OCI-LY7 (cell line): Measurements from ENCODE around the gene ZIC5. TPM values are rescaled to one million over a fixed set of nuclear protein-coding genes. Genes with fewer than 3 reads are reported as not detected.

Experiments
- BruUV-seq: library from RNA; stranded (reverse); fragments of 400-500 nt; replicated peaks from 2 replicates; lab custom pipeline; 2021; lab: Mats Ljungman, UMichigan
- CTCF ChIA-PET: fragments of 300-600 bp; sonication (Branson Sonifier 250); formaldehyde crosslinking; loops from one replicate; lab custom pipeline; 2022; ENCODE audit warnings: antibody characterized with exemption; ENCODE audit not compliant: unreplicated experiment; lab: Charles Lee
- POLR2A ChIA-PET: fragments of 300-600 bp; sonication (Branson Sonifier 250); formaldehyde crosslinking; loops from one replicate; lab custom pipeline; 2022; ENCODE audit warnings: antibody characterized with exemption; lab: Charles Lee
- DNase-seq: peaks from one replicate; pipeline ENCODE4 v3.0.0-alpha.2; 2015; ENCODE audit warnings: low spot score
- H2AFZ ChIP-seq: fragments of 200-600 bp; sonication (generic), shearing (Covaris generic); 2 replicates; pipeline ENCODE4 v1.6.1; 2014; ENCODE audit warnings: mild to moderate bottlenecking, antibody characterized with exemption, low read length, moderate library complexity
- H3K27ac ChIP-seq: fragments of 200-600 bp; sonication (generic); 2 replicates; pipeline ENCODE4 v1.5.1; 2014; ENCODE audit warnings: mixed run types, low read depth, mild to moderate bottlenecking, moderate library complexity, low read length, inconsistent platforms; ENCODE audit not compliant: poor library complexity, severe bottlenecking
- H3K36me3 ChIP-seq: fragments of 200-600 bp; sonication (generic); 2 replicates; pipeline ENCODE4 v1.6.1; 2014; ENCODE audit warnings: mild to moderate bottlenecking, antibody characterized with exemption, low read length, moderate library complexity, mixed read lengths; ENCODE audit not compliant: insufficient read depth
- H3K4me1 ChIP-seq: fragments of 200-600 bp; sonication (generic); 2 replicates; pipeline ENCODE4 v1.5.1; 2014; ENCODE audit warnings: mild to moderate bottlenecking, low read length; ENCODE audit not compliant: insufficient read depth, poor library complexity, severe bottlenecking
- H3K4me2 ChIP-seq: fragments of 200-600 bp; sonication (generic); 2 replicates; pipeline ENCODE4 v1.6.1; 2014; ENCODE audit warnings: mild to moderate bottlenecking, low read length
- H3K4me3 ChIP-seq: fragments of 200-600 bp; sonication (generic); 2 replicates; pipeline ENCODE4 v1.5.1; 2014; ENCODE audit warnings: mild to moderate bottlenecking, low read depth, low read length; ENCODE audit not compliant: poor library complexity, severe bottlenecking
- H3K79me2 ChIP-seq: fragments of 200-600 bp; sonication (generic); 2 replicates; pipeline ENCODE4 v1.6.1; 2016; ENCODE audit warnings: low read depth, mild to moderate bottlenecking, low read length, moderate library complexity, mixed read lengths; ENCODE audit not compliant: insufficient read depth
- H3K9me2 ChIP-seq: fragments of 200-600 bp; sonication (generic); 2 replicates; pipeline ENCODE4 v1.6.1; 2016; ENCODE audit warnings: mild to moderate bottlenecking, low read length, mixed read lengths; ENCODE audit not compliant: insufficient read depth
- H3K9me3 ChIP-seq: fragments of 200-600 bp; sonication (generic); 2 replicates; pipeline ENCODE4 v1.6.1; 2014; ENCODE audit warnings: mild to moderate bottlenecking, mixed run types, low read length, mixed read lengths
- H4K20me1 ChIP-seq: fragments of 200-600 bp; sonication (generic); 2 replicates; pipeline ENCODE4 v1.6.1; 2014; ENCODE audit warnings: mild to moderate bottlenecking, antibody characterized with exemption, low read length, moderate library complexity, mixed read lengths; ENCODE audit not compliant: insufficient read depth
- CTCF ChIP-seq: fragments of 200-600 bp; sonication (generic); conservative IDR thresholded peaks from 2 replicates; pipeline ENCODE4 v1.5.1; 2014; ENCODE audit warnings: mild to moderate bottlenecking, antibody characterized with exemption, low read length, moderate library complexity, mixed read lengths
- EZH2phosphoT487 ChIP-seq: fragments of 200-600 bp; sonication (generic); IDR thresholded peaks from 2 replicates; pipeline ENCODE4 v1.6.1; 2018; ENCODE audit warnings: low read depth, borderline replicate concordance, mild to moderate bottlenecking, mixed run types, antibody characterized with exemption, low read length, moderate library complexity, mixed read lengths
- intact Hi-C: fragments of 100-400 bp; cut with micrococcal nuclease; formaldehyde crosslinking; loops from one replicate; pipeline ENCODE4 v1.10.0; 2022; ENCODE audit not compliant: unreplicated experiment
- total RNA-seq, 2 experiments: library from RNA; depleted of rRNA in 1 of 2; stranded (reverse); fragments of >200 nt in 1 of 2; shearing (Covaris generic) in 1 of 2; gene quantifications; 2 replicates each; pipeline ENCODE4 v1.2.3, GENCODE V29; 2014 to 2022

Gene ZIC5
- total RNA-seq, 2 experiments from 2014 or later = not detected

GRCh38 chr13:99916366-99917103 is 55.0 kb downstream of the ZIC5 start:
- H3K9me2 ChIP-seq = no peaks in the 10 kb centered on the region
- no peaks in the 10 kb centered on the region for H3K79me2 ChIP-seq
- H3K9me3 ChIP-seq = no peaks in the 10 kb centered on the region
- intact Hi-C loops = loop anchor here (2.0 kb wide), 1 partner anchor 598 kb away; no protein-coding TSS in a partner anchor
- H2AFZ ChIP-seq = no peak overlapping the region
- no TSS peak for BruUV-seq
- no peak overlapping the region for H3K4me3 ChIP-seq
- no peaks in the 10 kb centered on the region for H4K20me1 ChIP-seq
- peak; percentile 30 for DNase-seq
- ChIA-PET CTCF (no interaction called here), POLR2A (no interaction called here)
- no peak overlapping the region for H3K27ac ChIP-seq
- H3K36me3 ChIP-seq = no peaks in the 10 kb centered on the region
- H3K4me2 ChIP-seq = no peak overlapping the region
- TF ChIP-seq CTCF (peak; percentile 81), EZH2phosphoT487 (no peak)
- H3K4me1 ChIP-seq = no peaks in the 10 kb centered on the region

- H3K79me2 ChIP-seq = no peaks in the 10 kb centered on the region
- intact Hi-C loops = no loop called here
- H2AFZ ChIP-seq = no peak overlapping the region
- CTCF ChIA-PET = no interaction called here
- no peak overlapping the region for H3K4me2 ChIP-seq
- no peaks in the 10 kb centered on the region for H3K9me3 ChIP-seq
- no peak for DNase-seq
- POLR2A ChIA-PET = no interaction called here
- H3K4me3 ChIP-seq = no peak overlapping the region
- TF ChIP-seq EZH2phosphoT487 (no peak), CTCF (no peak)
- no peak overlapping the region for H3K27ac ChIP-seq
- no peaks in the 10 kb centered on the region for H3K9me2 ChIP-seq
- no TSS peak for BruUV-seq
- no peaks in the 10 kb centered on the region for H3K4me1 ChIP-seq
- H3K36me3 ChIP-seq = no peaks in the 10 kb centered on the region
- H4K20me1 ChIP-seq = no peaks in the 10 kb centered on the region
Observed at GRCh38 chr13:99913167-99913566, 58.4 kb downstream of the ZIC5 start.

Other genes starting within 250 kb of the ZIC5 start
- not detected in 2 replicates for gene ZIC2, start 10.0 kb upstream of the ZIC5 start, total RNA-seq (2014; rRNA removed; shearing (Covaris generic))
- not detected in 2 replicates for gene ZIC2, start 10.0 kb upstream of the ZIC5 start, total RNA-seq (2022)
- gene PCCA, start 117.3 kb upstream of the ZIC5 start, total RNA-seq (2014; rRNA removed; shearing (Covaris generic)) = 4.4 and 7.2 TPM in 2 replicates
- gene PCCA, start 117.3 kb upstream of the ZIC5 start, total RNA-seq (2022) = 2.7 and 5.6 TPM in 2 replicates